MM.1S (cell line): Measurements from ENCODE around the gene TEX36.

Experiments used
- DNase-seq: peaks from one replicate; pipeline ENCODE4 v3.0.0-alpha.2; 2015
- H2AFZ ChIP-seq: fragments of 300-600 bp; sonication (generic); 2 replicates; pipeline ENCODE4 v1.6.0; 2016; ENCODE audit warnings: antibody characterized with exemption, low read length
- H3F3A ChIP-seq: fragments of 300-600 bp; sonication (generic); 2 replicates; pipeline ENCODE4 v1.6.1; 2016; ENCODE audit warnings: mild to moderate bottlenecking, antibody characterized with exemption, low read length, moderate library complexity, mixed read lengths; ENCODE audit not compliant: insufficient read depth
- H3K27ac ChIP-seq: fragments of 300-600 bp; sonication (generic); 2 replicates; pipeline ENCODE4 v1.5.1; 2016; ENCODE audit warnings: mild to moderate bottlenecking, low read length
- H3K27me3 ChIP-seq: fragments of 300-600 bp; sonication (generic); replicated peaks from 2 replicates; pipeline ENCODE4 v1.6.0; 2016; ENCODE audit warnings: low read length; ENCODE audit not compliant: insufficient read depth
- H3K36me3 ChIP-seq: fragments of 300-600 bp; sonication (generic); replicated peaks from 2 replicates; pipeline ENCODE4 v1.6.1; 2016; ENCODE audit warnings: mild to moderate bottlenecking, low read length, mixed read lengths; ENCODE audit not compliant: insufficient read depth
- H3K4me1 ChIP-seq: fragments of 300-600 bp; sonication (generic); 2 replicates; pipeline ENCODE4 v1.6.1; 2016; ENCODE audit warnings: low read length, mixed read lengths
- H3K4me2 ChIP-seq: fragments of 300-600 bp; sonication (generic); 2 replicates; pipeline ENCODE4 v1.6.0; 2016; ENCODE audit warnings: low read depth, low read length
- H3K4me3 ChIP-seq: fragments of 300-600 bp; sonication (generic); 2 replicates; pipeline ENCODE4 v1.5.1; 2016; ENCODE audit warnings: low read length, mixed read lengths
- H3K79me2 ChIP-seq: fragments of 300-600 bp; sonication (generic); 2 replicates; pipeline ENCODE4 v1.6.1; 2016; ENCODE audit warnings: mixed run types, low read length, mixed read lengths
- H3K9ac ChIP-seq: fragments of 300-600 bp; sonication (generic); 2 replicates; pipeline ENCODE4 v1.6.1; 2016; ENCODE audit warnings: low read length, mixed read lengths
- H3K9me2 ChIP-seq: fragments of 300-600 bp; sonication (generic); replicated peaks from 2 replicates; pipeline ENCODE4 v1.6.1; 2016; ENCODE audit warnings: mild to moderate bottlenecking, low read length, mixed read lengths; ENCODE audit not compliant: insufficient read depth
- H3K9me3 ChIP-seq: fragments of 300-600 bp; sonication (generic); replicated peaks from 2 replicates; pipeline ENCODE4 v1.6.1; 2016; ENCODE audit warnings: mild to moderate bottlenecking, low read length, mixed read lengths; ENCODE audit not compliant: insufficient read depth
- H4K20me1 ChIP-seq: fragments of 300-600 bp; sonication (generic); 2 replicates; pipeline ENCODE4 v1.6.1; 2016; ENCODE audit warnings: mild to moderate bottlenecking, low read length, moderate library complexity, mixed read lengths; ENCODE audit not compliant: insufficient read depth
- EZH2 ChIP-seq: fragments of 300-600 bp; sonication (generic); optimal IDR thresholded peaks from 2 replicates; pipeline ENCODE3; 2017; ENCODE audit warnings: low read depth, mild to moderate bottlenecking, antibody characterized with exemption, low read length, mixed read lengths
- EZH2phosphoT487 ChIP-seq: fragments of 300-600 bp; sonication (generic); IDR thresholded peaks from 2 replicates; pipeline ENCODE4 v1.6.1; 2018; ENCODE audit warnings: antibody characterized with exemption, low read length
- TF ChIP-seq, protein P1 (sequence below): fragments of 300-600 bp; sonication (generic); IDR thresholded peaks from 2 replicates; pipeline ENCODE4 v1.5.1; 2016; ENCODE audit warnings: antibody characterized with exemption, low read length, mixed read lengths

The TEX36 gene

DNA sequence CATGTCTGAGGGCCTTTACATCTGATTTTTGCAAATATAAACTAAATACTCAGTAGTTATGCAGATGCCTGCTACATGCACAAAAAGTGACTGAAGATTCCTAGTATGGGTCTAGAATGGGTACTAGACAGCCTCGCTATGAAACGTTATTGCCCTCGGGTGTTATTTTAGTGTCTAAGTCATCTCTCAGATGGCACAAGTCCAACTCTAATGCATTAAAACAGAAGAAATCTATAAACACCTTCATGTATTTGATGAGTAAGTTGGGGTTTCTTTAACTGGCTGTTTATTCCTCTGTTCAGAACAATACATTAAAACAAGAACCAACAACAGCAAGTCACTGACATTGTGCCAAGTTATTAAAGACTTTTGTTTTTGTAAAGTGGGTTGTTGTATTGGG lies 41.6 kb downstream of the TEX36 start:
- no peak overlapping the region for H3K27ac ChIP-seq
- no peak overlapping the region for H3K4me2 ChIP-seq
- H3K9me3 ChIP-seq = no peaks in the 10 kb centered on the region

DNA sequence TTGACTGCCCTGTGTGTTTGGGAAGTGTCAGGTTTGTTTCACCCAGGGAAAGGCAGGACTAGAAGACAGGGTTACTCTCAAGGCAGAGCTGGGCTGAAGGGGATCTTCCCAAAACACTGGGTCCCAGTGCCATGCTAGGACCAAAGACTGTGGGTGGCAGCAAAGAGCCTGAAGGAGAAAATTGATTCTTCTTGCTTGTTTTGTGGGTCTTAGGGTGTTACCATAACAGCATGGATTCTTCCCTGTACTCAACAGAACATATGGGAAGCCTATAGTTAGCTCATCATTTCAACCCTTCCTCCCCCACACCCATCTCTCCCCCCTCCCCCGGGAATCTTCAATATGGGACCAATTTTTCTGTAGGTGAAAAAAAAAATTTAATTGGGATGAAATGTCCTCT lies 42.3 kb downstream of the TEX36 start:
- Histone ChIP-seq H3K36me3 (no peaks in the 10 kb centered on the region), H3K4me2 (no peak overlapping the region)

More for the DNA sequence above, 41.6 kb downstream of the TEX36 start:
- Histone ChIP-seq H4K20me1 (no peaks in the 10 kb centered on the region), H3F3A (no peaks in the 10 kb centered on the region), H3K9ac (no peak overlapping the region), H3K27me3 (peaks cover 3% of the 10 kb centered on the region; the same call in 1 of the 2 replicates), H3K79me2 (no peaks in the 10 kb centered on the region), H3K36me3 (no peaks in the 10 kb centered on the region), H3K4me1 (no peaks in the 10 kb centered on the region), H3K9me2 (no peaks in the 10 kb centered on the region), H3K4me3 (no peak overlapping the region), H2AFZ (no peak overlapping the region)
- DNase-seq = no peak
- TF ChIP-seq, protein P1, sequence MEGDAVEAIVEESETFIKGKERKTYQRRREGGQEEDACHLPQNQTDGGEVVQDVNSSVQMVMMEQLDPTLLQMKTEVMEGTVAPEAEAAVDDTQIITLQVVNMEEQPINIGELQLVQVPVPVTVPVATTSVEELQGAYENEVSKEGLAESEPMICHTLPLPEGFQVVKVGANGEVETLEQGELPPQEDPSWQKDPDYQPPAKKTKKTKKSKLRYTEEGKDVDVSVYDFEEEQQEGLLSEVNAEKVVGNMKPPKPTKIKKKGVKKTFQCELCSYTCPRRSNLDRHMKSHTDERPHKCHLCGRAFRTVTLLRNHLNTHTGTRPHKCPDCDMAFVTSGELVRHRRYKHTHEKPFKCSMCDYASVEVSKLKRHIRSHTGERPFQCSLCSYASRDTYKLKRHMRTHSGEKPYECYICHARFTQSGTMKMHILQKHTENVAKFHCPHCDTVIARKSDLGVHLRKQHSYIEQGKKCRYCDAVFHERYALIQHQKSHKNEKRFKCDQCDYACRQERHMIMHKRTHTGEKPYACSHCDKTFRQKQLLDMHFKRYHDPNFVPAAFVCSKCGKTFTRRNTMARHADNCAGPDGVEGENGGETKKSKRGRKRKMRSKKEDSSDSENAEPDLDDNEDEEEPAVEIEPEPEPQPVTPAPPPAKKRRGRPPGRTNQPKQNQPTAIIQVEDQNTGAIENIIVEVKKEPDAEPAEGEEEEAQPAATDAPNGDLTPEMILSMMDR = no peak
- TF ChIP-seq EZH2phosphoT487 (no peak), EZH2 (no peak)

GRCh38 chr10:125639846-125640245 lies 43.1 kb downstream of the TEX36 start:
- no peaks in the 10 kb centered on the region for H3F3A ChIP-seq
- no peaks in the 10 kb centered on the region for H3K9me2 ChIP-seq
- no peaks in the 10 kb centered on the region for H3K9me3 ChIP-seq
- no peak overlapping the region for H2AFZ ChIP-seq
- no peaks in the 10 kb centered on the region for H3K36me3 ChIP-seq
- H3K4me3 ChIP-seq = no peak overlapping the region
- H4K20me1 ChIP-seq = no peaks in the 10 kb centered on the region
- H3K9ac ChIP-seq = no peak overlapping the region
- no peak overlapping the region for H3K4me2 ChIP-seq
- H3K79me2 ChIP-seq = no peaks in the 10 kb centered on the region
- peaks cover 3% of the 10 kb centered on the region; the same call in 1 of the 2 replicates for H3K27me3 ChIP-seq
- no peak for DNase-seq
- TF ChIP-seq EZH2phosphoT487 = no peak
- TF ChIP-seq, protein P1 = no peak
- no peak for TF ChIP-seq EZH2
- no peak overlapping the region for H3K27ac ChIP-seq
- H3K4me1 ChIP-seq = no peaks in the 10 kb centered on the region

More for the DNA sequence above, 42.3 kb downstream of the TEX36 start:
- DNase-seq = no peak
- TF ChIP-seq, protein P1 = no peak
- TF ChIP-seq EZH2 = no peak
- TF ChIP-seq EZH2phosphoT487 = no peak
- H3K9me3 ChIP-seq = no peaks in the 10 kb centered on the region
- no peaks in the 10 kb centered on the region for H3K4me1 ChIP-seq
- H2AFZ ChIP-seq = no peak overlapping the region
- H3K9me2 ChIP-seq = no peaks in the 10 kb centered on the region
- H3K9ac ChIP-seq = no peak overlapping the region
- H4K20me1 ChIP-seq = no peaks in the 10 kb centered on the region
- H3K27me3 ChIP-seq = peaks cover 3% of the 10 kb centered on the region; the same call in 1 of the 2 replicates
- H3F3A ChIP-seq = no peaks in the 10 kb centered on the region
- H3K79me2 ChIP-seq = no peaks in the 10 kb centered on the region
- no peak overlapping the region for H3K27ac ChIP-seq
- no peak overlapping the region for H3K4me3 ChIP-seq
